GM21515 (cell line): ENCODE data around the gene NGF.

Source experiments
- ATAC-seq: cut with Tn5 transposase; IDR thresholded peaks from one replicate; pipeline ENCODE4 v1.9.1; 2021; ENCODE audit not compliant: unreplicated experiment

The NGF gene

DNA sequence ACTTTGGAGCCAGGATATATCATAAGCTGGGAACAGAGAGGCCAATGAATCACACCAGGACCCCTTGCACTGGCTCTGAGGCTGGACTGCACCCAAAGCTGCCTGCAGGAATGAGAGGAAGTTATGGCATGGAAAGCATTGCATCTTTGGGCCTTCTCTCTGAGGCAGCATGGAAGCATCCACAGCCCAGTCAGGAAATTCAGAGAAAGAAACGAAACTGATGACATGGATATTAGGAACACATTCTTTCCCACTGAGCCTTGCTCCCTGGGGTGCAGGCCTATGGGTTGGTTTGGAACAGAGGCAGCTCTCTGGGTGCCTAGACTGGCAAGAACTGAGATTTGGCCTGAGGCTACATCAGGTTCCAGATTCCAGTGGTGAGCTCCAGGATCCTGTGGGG lies 98.6 kb downstream of the NGF start:
- no peak for ATAC-seq

DNA sequence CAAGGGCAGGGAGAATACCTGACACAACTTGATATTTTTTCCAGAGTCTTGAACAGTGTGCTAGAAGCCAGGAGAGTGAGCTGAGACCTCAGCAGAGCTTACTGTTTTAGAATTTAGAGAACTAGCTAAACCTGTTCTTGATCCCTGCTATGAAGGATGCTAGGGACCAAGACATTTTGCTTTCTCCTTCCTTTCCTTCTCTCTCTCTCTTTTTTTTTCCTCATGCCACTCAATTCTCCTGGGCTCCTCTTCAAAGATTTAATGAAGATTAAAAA lies 99.0 kb downstream of the NGF start:
- ATAC-seq, result no peak

DNA sequence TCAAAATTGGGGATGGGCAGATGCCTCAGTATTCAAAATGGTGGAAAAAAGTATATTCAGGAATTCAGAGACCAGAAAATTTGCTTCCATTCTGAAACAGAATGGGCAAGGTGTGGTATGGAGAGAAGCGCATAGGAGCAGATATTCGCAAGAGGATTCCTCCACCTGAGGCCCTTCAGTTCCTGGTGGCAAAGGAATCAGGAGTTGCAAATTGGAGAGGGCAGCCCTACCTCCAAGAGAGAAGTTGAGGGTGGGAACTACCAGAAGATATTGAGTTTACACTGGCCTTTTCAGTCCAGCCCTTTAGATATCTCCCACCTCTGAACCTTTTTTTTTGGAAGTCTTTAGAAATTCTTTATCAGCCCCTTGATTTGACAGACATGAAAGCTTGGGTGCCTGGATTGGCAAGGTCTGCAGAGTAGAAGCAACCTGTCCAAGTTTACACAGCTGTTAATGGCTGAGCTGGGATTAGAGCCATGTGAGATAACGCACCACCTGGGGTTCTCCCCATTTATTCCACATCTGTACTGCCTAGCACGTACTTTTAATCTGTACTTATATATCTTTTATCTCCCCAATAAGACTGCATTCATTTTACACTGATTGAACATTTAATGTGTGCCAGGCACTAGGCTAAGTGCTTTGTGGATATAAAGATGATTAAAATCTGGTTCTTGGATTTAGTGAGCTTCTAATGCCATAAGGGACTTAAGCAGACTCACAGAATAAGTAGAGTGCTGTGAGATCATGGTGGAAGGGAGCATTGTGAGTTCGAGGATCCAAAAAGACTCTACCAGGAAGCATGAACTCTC lies 99.5 kb downstream of the NGF start:
- ATAC-seq, result no peak

DNA sequence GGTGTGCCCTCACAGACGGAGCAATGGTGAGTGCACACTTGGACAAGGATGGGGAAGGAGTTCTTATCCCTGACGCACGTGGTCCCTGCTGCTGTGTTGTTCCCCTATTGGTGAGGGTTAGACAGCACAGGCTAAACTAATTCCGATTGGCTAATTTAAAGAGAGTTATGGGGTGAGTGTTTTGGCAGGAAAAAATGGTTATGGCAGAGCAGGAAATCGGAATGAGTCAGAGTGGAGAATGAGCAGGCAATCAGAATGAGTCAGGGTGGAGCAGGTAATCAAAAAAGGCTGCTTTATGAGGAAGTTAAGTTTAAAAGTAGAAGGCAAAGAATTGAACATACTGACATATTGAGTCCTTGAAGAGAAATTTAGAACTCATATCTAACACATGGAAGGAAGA lies 100.5 kb downstream of the NGF start:
- ATAC-seq, result no peak

DNA sequence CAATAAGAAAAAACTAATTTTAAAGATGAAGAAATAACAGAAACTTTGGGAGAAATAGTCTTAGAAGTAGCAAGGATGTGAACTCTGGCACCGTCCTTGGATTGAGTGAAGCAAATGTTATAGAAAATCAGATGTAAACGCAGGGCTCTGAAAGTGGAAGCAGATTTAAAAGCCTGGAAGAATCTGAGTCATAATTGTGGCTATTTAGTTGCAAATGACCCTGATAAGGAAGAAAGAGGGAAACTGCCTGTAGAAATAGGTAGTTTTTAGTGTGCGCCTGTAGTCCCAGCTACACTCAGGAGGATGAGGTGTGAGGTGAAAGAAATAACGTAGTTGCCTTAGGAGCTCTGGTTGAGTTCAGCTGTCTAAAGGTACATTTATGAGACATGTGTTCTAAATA lies 101.0 kb downstream of the NGF start:
- no peak for ATAC-seq
